ENCODE data around the gene USE1.

DNA sequence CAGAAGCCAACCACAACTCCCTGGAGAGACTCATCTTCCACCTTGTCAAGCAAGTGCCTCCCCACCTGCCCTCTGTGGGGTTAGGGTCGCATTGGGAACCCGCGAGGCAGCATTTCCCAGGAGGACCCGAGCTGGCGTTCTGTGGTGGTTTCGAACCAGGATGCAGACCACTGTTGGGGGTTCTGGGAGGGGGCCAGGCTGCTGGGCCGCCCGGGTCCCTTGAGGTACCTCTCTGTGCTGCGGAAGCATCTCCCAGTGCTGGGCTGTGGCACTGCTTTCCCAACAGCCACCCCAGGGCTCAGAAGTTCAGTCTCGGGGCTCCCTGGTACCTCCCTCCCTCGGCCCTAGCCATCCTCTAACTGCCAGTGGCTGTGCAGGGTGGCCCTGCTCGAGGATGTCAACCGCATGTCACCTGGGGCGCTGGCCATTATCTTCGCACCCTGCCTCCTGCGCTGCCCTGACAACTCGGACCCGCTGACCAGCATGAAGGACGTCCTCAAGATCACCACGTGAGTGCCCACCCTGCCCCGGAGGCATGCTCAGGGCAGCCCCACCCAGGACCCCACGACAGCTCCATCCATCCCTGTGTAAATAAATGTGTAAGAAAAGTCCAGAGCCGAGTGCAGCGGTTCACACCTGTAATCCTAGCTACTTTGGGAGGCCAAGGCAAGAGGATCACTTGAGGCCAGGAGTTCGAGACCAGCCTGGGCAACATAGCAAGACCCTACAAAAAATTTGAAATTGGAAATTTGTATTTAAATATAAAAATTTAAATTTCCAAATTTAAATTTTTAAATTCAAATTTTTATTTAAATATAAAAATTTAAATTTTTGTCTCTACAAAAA, 8.2 kb upstream of the USE1 start:
- TF ChIP-seq EZH2 (IDR thresholded peaks at IDR 0.05) = no peak
- no peak for TF ChIP-seq POLR2AphosphoS5 (IDR thresholded peaks at IDR 0.05; ENCODE audit: borderline replicate concordance, low read depth, low read length)
